Loucy (cell line): ENCODE data around the gene CALN1.

Source experiments
- CTCF ChIP-seq: fragments of 200-600 bp; sonication (generic); conservative IDR thresholded peaks from 2 replicates; pipeline ENCODE4 v1.5.1; 2014; ENCODE audit warnings: mild to moderate bottlenecking, antibody characterized with exemption, low read length
- EZH2phosphoT487 ChIP-seq: fragments of 200-600 bp; IDR thresholded peaks from 2 replicates; pipeline ENCODE4 v1.6.1; 2018; ENCODE audit warnings: antibody characterized with exemption, mild to moderate bottlenecking, moderate library complexity, borderline replicate concordance

- no peak for TF ChIP-seq CTCF
- TF ChIP-seq EZH2phosphoT487, result no peak
Observed at GRCh38 chr7:72405418-72405817, 6.7 kb downstream of the CALN1 start.
